SIG-M5 treated with dmso at 0.1 percent for 504 hours (cell line): Measurements from ENCODE around the gene PRR15L.
A peak's percentile ranks its signal among the peaks of the same experiment; 100 is the strongest.
"Not testable (repeated sequence)": the region's sequence is repeated elsewhere in the genome, so short reads cannot be mapped to it uniquely, and the experiment has no call there.

Experiments used
- DNase-seq: peaks from one replicate; lab custom pipeline; 2025; ENCODE audit not compliant: unreplicated experiment; lab: John Stamatoyannopoulos, UW

The PRR15L gene, protein sequence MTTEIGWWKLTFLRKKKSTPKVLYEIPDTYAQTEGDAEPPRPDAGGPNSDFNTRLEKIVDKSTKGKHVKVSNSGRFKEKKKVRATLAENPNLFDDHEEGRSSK

DNA sequence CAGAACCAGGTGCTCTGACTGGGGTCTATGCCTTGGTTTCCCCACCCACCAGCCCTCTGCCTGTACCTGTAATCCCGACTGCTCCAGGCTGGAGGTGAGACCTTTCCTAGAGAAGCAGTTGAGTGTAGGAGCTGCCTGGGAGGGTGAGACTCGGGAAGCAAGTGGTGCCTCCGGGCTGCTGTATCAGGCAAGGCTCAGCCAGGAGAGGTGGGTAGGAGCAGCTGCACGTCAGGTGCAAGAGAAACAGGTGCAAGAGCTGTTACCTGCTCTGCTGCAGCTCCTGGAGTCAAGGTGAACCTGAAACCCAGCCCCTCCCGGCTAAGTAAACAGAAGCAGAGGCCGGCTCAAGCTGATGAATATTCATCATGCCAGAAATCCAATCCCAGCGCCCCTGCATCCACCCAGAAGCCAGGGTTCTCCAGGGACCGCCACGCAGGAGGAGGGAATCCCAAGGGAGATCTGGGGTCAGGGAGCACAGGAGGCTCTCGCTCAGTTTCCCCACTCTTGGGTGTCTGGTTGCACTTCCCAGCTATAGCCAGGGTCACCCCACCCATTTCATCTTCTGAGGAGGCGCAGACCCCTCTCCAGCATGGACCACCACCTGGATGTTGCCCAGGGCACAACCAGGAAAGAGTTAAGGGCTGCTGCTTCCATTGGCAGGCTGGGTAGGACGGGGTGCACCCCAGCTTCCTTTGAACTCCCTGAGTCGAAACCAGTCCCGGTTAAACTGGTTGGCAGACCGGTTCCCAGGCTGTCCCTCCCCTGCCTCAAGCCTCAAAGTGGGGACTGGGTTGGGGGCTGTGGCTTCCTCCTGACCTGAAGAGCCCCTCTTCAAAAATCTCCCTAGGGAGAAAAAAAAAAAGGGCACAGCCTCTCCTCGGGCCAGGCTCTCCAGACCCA is at the start of gene PRR15L:
Gene PRR15L, minus strand, starts transcription at position 293 of the 900 bp plus-strand sequence. CDS start 4,649 bp downstream, outside the sequence.
- DNase-seq: peak; percentile 80

DNA sequence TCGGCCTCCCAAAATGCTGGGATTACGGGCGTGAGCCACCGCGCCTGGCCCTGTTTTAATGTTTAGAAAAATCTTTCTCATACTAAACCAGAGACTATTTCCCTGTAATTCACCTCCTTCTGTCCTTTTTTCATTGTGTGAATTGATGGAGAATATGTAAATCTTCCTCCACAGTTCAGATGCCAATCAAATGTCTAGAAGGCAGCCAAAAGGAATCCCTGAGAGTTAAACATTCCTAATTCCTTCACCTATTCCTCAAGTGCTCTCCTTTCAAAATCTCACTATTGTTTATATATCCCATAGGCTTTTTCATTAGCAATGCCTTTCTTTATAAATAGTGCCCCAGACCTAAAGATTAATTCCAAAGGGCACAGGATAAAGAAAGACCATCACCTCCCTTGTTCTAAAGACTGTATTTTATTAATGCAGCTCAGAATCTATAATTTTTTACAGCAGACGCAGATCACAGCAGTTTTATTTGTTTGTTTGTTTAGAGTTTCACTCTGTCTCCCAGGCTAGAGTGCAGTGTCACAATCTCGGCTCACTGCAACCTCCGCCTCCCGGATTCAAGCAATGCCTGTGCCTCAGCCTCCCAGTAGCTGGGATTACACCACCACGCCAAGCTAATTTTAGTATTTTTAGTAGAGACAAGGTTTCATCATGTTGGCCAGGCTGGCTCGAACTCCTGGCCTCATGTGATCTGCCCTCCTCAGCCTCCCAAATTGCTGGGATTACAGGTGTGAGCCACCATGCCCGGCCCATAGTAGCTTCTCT is 49.4 kb upstream of the PRR15L start:
- DNase-seq: peak; percentile 47

DNA sequence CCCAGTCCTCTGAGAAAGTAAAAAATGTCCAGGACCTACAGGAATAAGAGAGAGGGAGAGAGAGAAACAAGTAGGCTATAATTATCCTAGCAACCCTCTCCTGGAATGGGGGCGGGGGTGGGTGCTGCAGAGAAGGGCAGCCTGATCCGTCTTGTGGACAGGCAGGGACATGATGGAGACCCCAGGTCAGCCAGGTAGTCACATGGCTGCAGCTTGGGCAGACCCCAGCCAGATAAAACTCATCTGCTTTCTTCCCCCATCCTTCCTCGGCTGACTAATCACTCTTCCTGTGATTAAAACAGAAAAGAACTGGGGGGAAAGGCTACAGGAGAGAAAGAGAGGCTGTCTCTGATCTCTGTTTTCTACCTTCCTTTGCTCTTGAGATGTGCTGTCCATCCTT is 47.3 kb upstream of the PRR15L start:
- no peak for DNase-seq

DNA sequence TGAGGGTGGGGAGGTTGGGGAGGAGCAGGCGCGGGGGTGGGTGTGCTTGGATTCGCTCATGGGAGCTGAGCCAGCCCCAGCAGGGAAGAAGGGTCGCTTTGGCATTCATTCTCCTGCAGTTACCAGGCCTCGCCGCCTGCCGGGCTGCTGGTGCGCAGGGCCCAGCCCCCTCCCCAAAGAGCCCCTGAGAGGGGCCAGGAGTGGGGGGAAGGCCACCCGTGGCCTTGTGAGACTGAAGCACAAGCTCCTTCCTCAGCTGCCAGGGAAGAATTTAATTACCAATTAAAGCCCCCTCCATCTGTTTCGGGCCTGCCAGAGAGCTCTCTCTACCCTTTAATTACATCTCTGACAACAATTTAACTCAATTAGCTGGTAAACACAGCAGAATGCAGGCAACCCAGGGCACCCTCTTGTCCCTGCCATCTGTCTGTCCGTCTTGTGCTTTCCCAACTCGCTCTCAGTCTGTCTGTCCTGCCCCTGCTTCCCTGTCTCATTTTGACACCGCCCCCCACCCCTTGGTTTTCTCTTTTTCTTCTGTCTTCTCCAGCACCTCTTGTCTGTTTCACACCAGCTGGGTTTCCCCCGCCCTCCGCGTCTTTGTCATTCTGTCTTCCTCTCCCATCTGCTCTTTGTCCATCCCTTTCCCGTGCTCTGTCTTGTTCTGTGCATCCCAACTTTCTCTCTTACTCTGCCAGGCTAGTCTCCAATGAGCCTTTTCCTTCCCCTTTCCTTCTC is 45.9 kb upstream of the PRR15L start:
- no peak for DNase-seq

DNA sequence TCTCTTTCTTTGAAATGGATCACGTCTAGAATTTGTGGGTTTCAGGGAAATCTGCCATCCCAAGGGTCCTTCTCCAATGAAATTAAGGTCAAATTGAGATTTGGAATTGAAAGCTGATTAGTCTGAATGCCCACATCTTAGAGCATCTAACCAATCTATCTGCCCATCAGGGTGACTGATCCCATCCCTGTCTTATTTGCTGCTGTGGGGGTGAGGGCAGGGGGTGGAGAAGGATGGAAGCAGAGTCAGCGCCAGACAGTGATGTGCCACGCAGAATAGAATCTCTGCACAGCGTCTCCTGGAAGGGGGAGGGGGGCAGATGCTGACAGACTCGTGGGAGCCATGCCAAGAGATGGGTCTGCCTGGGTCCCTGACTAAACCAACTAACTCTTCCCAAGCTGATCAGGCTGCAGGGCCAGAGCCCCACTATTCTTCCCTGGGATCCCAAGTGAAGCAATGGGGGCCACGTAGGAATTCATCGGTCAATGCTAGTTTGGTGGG is 45.3 kb upstream of the PRR15L start:
- DNase-seq: no peak

DNA sequence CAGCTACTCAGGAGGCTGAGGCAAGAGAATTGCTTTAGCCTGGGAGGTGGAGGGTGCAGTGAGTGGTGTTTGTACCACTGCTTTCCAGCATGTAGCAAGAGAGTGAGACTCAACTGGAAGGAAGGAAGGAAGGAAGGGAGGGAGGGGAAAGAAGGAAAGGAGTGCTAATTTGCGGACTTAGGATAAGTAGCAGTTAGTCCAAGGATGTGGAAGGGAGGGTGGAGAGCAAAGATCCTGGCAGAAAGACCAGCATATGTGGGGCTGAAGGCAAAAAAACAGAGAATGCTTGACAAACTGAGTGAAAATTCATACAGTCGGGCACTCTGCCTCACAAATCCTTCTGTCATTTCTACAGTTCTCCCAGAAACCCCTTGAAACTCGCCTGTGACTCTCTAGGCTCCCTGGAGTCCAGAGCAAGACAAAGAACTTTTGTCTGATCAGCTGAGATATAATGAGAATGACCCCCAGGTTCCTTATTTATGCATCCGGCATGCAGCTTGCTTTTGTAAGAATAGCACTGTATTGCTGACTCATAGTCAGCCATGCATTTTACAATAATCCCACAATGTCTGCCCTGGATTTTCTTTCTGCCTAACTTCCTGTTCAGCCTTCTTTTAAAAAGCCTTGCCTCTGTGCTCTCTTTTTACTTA is 44.7 kb upstream of the PRR15L start:
- peak; percentile 94 for DNase-seq

DNA sequence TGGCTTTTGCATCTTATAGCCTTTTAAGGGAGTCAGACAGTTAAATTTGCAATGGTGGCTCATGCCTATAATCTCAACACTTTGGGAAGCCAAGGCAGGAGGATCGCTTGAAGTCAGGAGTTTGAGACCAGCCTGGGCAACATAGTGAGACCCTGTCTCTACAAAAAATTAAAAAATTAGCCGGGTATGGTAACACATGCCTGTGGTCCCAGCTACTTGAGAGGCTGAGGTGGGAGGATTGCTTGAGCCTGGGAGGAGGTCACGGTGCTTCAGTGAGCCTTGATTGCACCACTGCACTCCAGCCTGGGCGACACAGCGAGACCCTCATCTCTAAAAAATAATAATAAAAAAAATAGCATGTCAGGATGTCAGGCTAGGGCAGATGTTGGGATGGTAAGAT is 44.0 kb upstream of the PRR15L start:
- not testable (repeated sequence) for DNase-seq

DNA sequence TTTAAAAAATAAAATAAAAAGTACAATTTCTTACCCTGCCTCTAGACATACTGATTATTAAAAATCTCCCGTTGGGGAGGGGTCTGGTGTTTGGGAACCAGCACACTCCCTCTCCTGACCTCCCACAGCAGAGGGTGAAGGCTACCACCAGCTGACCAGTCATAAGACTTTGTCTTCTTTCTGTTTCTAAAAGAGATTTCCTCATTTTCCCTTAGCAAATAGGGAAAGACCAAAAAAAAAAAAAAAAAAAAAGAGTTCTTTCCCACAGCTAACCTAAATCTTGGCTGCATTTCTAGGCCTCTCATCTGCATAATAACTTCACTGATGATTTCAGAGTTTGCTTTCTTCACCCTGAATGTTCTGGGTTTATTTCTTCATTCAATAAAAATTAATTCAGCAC is 43.5 kb upstream of the PRR15L start:
- no peak for DNase-seq

DNA sequence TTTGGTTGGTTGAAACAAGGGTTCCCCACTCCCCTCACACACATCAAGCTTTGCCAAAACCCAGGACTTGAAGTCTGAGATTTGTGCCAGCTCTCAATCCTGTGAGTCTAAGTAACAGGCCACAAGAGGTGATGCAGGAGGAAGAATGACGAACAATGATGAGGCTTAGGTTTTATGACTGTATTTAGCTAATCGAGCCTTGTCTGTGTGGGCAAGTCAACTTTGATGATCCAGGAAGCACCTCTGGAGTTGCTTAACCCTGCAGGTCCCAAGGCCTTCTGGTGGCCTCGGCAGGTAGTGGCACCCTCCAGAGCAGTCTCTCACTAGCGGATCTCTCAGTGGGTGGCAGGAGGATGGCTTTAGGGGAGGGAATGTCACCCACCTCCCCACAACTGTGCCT is 41.9 kb upstream of the PRR15L start:
- DNase-seq: peak; percentile 42

DNA sequence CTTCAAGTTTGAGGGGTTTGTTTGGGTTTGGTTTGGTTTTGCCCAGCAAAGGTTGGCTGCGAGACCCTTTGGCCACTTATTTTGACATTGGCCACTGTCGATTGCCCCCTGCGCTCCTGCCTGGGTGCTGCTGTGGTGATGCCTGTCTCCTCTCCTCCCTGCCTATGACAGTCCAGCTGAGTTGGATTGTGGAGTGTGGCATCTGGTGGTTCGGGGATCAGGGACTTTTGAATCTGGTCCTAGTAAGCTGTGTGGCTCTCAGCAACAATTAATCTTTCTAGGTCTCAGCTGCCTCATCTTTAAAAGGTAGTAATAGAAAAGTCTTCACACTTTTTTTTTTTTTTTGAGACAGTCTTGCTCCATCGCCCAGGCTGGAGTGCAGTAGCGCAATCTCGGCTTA is 40.4 kb upstream of the PRR15L start:
- no peak for DNase-seq

DNA sequence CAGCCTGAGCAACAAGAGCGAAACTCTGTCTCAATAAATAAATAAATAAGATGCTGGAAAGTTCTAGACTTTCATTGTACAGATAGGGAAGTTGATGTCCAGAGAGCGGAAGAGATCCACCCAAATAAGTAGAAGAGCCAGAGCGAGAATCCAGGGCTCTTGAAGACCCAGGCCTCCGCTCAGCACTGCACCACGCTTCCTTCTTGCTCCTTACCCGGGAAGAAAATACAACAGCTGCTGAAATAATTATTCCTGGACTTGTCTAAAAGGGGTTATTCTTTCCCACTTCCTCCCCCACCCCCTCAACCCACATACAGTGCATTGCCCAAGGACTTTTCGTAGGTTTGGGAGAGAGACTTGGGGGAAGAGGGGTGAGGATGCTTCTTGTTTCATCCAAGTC is 39.9 kb upstream of the PRR15L start:
- no peak for DNase-seq

DNA sequence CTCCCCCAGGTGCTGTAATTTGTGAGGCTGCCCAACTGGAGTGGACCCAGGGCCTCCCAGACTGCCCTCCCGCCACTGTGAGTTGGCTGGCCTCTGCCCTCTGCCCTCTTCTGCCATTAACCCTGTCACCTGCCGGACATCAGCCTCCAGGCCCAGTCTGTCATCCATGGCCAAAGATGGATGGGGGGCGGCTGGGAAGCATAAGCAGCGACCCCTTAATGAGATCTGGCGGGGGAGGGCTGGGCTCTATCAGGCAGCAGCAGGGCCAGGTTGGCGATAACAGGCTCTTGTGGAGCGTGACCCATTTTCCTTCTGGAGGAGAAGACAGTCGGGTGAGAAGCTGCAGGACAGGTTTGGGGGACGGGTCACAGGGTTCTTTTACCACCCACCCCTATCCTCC is 38.5 kb upstream of the PRR15L start:
- DNase-seq: no peak

DNA sequence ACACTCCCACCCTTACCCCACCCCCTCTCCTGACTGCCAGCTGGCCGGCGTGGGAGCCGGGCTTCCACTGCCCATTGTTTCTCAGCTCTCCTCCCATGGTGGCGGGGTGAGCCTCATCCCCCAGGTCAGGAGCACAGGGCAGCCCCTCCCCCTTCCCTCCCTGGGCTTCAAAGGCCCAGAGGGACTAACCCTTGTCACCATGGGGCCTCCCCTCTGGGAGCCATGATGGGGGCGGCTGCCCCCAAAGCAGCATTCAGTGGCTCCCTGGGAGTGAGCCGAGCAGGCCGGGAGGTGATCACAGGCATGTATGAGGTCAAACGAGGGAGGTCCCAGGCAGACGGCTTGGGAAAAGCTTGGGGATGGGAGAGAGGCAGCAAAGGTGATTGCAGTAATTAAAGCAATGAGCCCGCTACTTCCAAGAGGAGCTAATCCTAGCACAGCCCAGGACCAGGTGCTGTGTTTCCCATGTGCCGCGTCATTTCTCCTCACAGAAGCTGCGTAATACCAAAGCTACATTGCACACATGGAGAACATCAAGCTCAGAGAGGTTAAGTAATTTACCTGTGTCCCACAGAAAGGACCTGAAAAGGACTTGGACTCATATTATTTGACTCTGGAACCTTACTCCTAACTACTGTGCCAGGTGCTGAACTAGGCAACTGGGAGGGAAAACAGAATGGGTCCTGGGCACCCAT is 37.7 kb upstream of the PRR15L start:
- DNase-seq: no peak

DNA sequence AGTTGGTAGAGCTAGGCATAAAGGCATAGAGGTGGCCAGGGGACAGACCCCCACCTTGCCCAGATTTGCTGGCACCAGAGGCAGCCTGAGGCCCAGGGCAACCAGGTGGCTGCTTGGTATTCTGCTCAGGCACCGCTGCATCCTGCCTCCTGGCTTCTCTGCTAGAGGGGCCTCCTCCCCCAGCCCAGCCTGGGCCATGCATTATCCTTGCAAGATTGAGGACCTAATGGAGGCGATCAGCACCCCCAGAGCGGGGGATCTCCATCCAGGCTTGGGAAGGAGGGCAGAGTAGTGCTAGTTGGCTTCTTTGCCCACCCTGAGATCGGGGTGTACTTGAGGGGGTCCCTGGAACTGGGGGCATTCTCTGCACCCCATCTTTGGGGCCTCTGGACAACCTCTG is 37.0 kb upstream of the PRR15L start:
- no peak for DNase-seq

DNA sequence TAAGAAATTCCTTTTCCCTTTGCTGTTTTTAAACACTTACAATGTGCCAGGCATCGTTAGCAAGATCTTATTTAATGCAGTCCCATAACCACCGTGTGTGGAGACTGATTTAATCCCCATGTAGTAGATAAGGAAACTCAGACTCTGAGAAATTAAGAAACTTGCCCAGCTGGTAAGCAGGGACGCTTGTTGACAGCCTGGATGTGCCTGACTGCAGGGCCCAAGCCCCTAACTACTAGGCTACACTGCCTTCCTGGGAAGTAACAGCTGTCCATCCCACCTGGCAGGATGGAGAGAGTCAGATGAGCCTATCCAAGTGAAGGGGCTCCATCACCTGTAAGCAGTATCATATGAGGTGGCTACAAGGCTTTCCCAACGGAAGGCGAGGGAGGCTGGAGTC is 36.3 kb upstream of the PRR15L start:
- DNase-seq: no peak

DNA sequence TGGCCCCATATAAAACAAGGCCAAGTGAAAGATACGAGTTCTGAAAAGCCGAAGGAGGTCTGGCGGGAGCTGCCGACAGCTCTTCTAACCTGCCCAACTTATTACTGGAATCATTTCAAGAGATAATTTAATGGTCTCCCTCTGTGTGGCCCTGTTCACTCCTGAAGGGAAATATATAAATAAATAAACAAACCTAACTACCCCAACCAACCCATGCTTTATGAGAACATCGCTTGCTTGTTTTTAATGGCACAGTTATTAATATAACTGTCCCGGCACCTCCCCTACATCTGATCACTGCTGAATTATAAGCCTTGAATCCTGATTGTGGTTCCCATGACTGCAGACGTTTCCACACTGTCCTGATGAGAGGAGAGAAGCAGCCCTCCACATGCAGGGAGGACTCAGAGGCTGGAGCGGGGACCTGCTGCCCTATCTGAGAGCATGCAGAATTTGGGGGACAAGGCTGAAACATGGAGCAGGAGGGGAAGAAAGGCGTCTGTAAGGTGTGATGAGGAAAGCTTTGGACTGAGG is 35.4 kb upstream of the PRR15L start:
- DNase-seq: no peak

DNA sequence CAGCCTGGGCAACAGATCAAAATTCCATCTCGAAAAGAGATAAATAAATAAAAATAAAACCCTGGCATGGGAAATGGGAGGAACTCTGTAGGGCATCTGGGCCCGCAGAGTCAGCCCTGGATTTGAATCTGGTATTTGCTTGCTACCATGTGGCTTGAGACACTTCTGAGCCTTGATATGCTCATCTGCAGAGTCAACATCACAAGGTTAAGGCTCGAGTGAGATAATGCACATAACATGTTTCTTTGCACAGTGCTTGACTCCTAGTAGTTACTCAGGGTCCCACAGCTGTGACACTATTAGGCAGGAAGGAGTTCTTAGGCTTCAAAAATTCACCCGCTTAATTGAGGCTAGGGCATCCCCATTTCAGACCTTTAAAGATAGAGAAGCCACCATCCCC is 34.5 kb upstream of the PRR15L start:
- DNase-seq: no peak

DNA sequence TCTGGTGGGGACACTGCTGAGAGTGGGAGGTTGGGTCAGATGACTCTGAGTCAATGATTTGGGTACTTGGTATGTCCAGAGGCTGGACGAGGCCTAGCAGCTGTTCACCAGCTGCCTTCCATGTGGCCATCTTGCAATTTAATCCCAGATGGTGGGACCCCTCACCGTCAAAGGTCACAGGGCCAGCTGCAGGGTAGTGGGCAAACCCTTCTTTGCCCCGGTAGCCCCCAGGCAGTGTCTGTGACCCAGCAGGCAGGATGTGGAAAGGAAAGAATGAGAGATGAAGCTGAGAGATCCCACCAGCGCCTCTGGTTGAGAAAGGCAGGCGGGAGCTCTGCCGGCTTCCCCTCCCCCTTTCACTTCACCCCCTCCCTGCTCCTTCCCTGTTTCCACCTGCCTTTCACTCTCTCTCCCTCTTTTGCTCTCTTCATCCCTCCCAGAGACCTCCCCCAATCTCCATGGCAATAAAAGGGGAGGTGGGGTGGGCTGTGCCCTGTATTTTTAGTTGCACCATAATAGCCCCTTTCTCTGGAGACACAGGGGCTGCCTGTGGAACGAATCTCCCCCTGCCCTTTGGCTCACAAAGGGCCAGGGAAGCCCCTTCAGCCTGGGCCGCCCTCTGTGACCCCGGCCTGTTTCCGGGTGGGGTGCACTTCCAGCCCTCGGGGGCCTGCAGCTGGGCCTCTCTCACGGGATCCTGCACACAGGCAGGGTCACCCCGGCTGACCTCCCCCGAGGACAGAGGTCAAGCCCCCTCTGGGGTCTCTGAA is 33.5 kb upstream of the PRR15L start:
- DNase-seq: no peak

DNA sequence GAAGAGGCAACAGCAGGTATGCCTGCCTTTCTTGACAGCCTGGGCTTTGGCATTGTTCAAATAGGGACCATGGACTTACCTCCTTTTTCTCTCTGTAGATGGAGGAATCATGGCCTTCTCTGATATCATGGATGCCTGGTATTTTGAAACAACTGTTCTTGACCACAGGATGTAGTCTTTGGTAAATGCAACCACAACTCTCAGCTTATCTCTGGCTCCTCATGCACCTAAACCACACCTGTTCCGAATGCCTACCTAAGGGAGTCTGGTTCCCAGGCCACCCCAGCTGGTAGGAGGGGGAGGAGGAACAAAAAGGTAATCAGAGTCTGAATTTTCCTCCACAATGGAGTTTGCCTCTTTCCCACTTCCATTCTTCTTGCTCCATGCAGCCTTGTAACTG is 32.0 kb upstream of the PRR15L start:
- no peak for DNase-seq
